Cardiac fibroblast (primary cell): ENCODE results near the gene GRM5.
A peak's percentile ranks its signal among the peaks of the same experiment; 100 is the strongest.

ENCODE experiments used
- DNase-seq, 2 donors: peaks; one replicate each; pipeline versions ENCODE4 v3.0.0 to v3.0.0-alpha.2; 2010; ENCODE audit warnings: low read depth in 2 of 2
- H3K4me3 ChIP-seq, 2 donors: replicated peaks in 1 of 2; 1 replicate in 1 of 2; 2 replicates in 1 of 2; pipeline ENCODE4 v1.5.1; 2011; ENCODE audit warnings: low read depth in 2 of 2, low read length in 2 of 2, mild to moderate bottlenecking in 2 of 2, moderate library complexity in 1 of 2
- CTCF ChIP-seq: IDR thresholded peaks from one replicate; pipeline ENCODE4 v1.5.1; 2011; ENCODE audit warnings: low read depth, mild to moderate bottlenecking, low read length, inconsistent platforms

GRM5 gene

GRCh38 chr11:88623531-88623930, 442.3 kb downstream of the GRM5 start:
- DNase-seq, result peak in 1 of 2 donors; percentile 56
- H3K4me3 ChIP-seq, result no peak overlapping the region
- no peak for TF ChIP-seq CTCF

GRCh38 chr11:88620568-88621130, 445.1 kb downstream of the GRM5 start:
- H3K4me3 ChIP-seq, result no peak overlapping the region
- DNase-seq, result no peak
- no peak for TF ChIP-seq CTCF

- no peak for DNase-seq
- TF ChIP-seq CTCF, result no peak
- no peak overlapping the region for H3K4me3 ChIP-seq
Measured at GRCh38 chr11:88619656-88620385, 446.0 kb downstream of the GRM5 start.

- DNase-seq, result no peak
- no peak for TF ChIP-seq CTCF
- H3K4me3 ChIP-seq, result no peak overlapping the region
Measured at GRCh38 chr11:88619071-88619425, 446.7 kb downstream of the GRM5 start.

GRCh38 chr11:88618327-88619070, 447.3 kb downstream of the GRM5 start:
- TF ChIP-seq CTCF, result no peak
- DNase-seq, result no peak
- H3K4me3 ChIP-seq, result no peak overlapping the region

- no peak for DNase-seq
- no peak for TF ChIP-seq CTCF
- no peak overlapping the region for H3K4me3 ChIP-seq
Measured at GRCh38 chr11:88617226-88617625, 448.6 kb downstream of the GRM5 start.
